SK-N-SH treated with all-trans-retinoic acid at 6 μM for 48 hours (cell line): ENCODE measurements around the gene CCDC117.

Experiments used
- CREB5 ChIP-seq: fragments of 250-450 bp; sonication (Bioruptor Pico); IDR thresholded peaks from 2 replicates; pipeline ENCODE4 v1.5.1; 2020; ENCODE audit warnings: low read depth, mild to moderate bottlenecking, moderate library complexity
- OSR1 ChIP-seq: fragments of 250-450 bp; sonication (Bioruptor Pico); IDR thresholded peaks from 2 replicates; pipeline ENCODE4 v1.8.0; 2022; ENCODE audit warnings: moderate library complexity, mild to moderate bottlenecking, inconsistent platforms
- PATZ1 ChIP-seq: fragments of 250-450 bp; sonication (Bioruptor Pico); IDR thresholded peaks from 2 replicates; pipeline ENCODE4 v1.8.0; 2020; ENCODE audit warnings: mild to moderate bottlenecking, moderate library complexity, borderline replicate concordance
- POU6F1 ChIP-seq: fragments of 250-450 bp; sonication (Bioruptor Pico); IDR thresholded peaks from 2 replicates; pipeline ENCODE4 v1.8.0; 2021; ENCODE audit warnings: low read depth, mild to moderate bottlenecking, moderate library complexity, borderline replicate concordance
- PPARA ChIP-seq: fragments of 250-450 bp; sonication (Bioruptor Pico); IDR thresholded peaks from 2 replicates; pipeline ENCODE4 v1.5.0; 2020; ENCODE audit warnings: mild to moderate bottlenecking, borderline replicate concordance
- RARB ChIP-seq: fragments of 250-450 bp; sonication (Bioruptor Pico); IDR thresholded peaks from 2 replicates; pipeline ENCODE4 v1.8.0; 2021; ENCODE audit warnings: mild to moderate bottlenecking, moderate library complexity
- TSHZ2 ChIP-seq: fragments of 250-450 bp; sonication (Bioruptor Pico); IDR thresholded peaks from 2 replicates; pipeline ENCODE4 v1.5.0; 2020; ENCODE audit warnings: mild to moderate bottlenecking, moderate library complexity
- ZFP3 ChIP-seq: fragments of 250-450 bp; sonication (Bioruptor Pico); IDR thresholded peaks from 2 replicates; pipeline ENCODE4 v1.5.0; 2020; ENCODE audit warnings: mild to moderate bottlenecking, moderate library complexity
- ZNF565 ChIP-seq: fragments of 450-650 bp; formaldehyde crosslinking; conservative IDR thresholded peaks from 2 replicates; pipeline ENCODE4 v1.5.0; 2020; ENCODE audit warnings: low read depth, mild to moderate bottlenecking, moderate library complexity
- ZNF8 ChIP-seq: fragments of 450-650 bp; formaldehyde crosslinking; IDR thresholded peaks from 2 replicates; pipeline ENCODE4 v1.5.0; 2020; ENCODE audit warnings: mild to moderate bottlenecking, moderate library complexity

GRCh38 chr22:28742562-28742962 is 29.9 kb upstream of the CCDC117 start:
- TF ChIP-seq RARB (no peak), ZFP3 (no peak), TSHZ2 (CRISPR knock-in tag) (no peak), CREB5 (no peak), POU6F1 (CRISPR knock-in tag) (no peak), ZNF8 (CRISPR knock-in tag) (no peak), PPARA (CRISPR knock-in tag) (no peak), ZNF565 (no peak), PATZ1 (no peak; the same call in 1 of the 2 replicates), OSR1 (CRISPR knock-in tag) (no peak)
